Measurements from ENCODE around the gene PLXNA3. TPM values are rescaled to one million over a fixed set of nuclear protein-coding genes. Genes with fewer than 3 reads are reported as not detected.
A peak's percentile ranks its signal among the peaks of the same experiment; 100 is the strongest.

The PLXNA3 gene
- total RNA-seq, 1 donor from 2014 or later, result 108 TPM

DNA sequence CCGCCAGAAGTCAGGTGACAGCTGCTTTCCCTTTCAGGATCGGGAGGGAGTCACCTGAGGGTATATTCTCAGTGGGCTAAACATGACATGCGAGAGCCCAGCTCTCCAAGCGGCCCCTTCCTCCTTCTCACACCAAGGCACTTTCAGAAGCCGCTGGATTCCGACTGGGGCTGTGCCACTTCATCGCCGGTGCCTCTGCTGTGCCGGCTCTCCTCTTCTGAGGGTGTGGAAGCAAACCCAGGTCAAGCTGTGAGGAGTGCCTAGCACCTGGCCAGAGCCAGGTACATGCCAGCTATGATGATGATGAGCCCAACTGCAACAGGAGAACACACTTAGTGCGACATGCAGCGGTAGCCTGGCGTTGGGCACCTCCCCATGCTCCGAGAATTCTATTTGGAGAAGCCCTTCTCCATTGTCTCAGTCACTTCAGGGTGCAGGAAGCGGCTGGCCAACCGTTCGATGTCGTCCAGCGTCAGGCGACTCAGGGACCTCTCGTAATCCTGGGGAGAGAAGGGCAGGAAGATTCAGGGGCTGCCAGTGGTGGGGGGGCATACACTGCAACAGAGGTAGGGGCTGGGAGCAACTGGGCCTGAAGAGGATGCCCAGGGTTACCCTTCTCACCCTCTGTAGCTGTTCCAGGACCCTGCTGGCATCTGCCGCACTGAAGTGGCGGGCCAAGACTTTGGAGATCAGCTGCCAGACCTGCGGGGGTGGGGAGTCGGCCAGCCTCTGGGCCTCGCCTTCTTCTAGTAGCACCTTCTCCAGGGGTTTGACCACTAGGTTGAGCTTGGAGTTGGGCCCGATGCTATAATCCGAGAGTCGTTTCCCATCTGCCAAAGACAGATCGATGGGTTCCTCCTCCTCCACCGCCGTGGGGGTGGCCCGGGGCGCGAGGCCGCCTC, 27.3 kb downstream of the PLXNA3 start:
- Mint-ChIP-seq H3K9me3 (ENCODE audit: unreplicated experiment) (no peaks in the 10 kb centered on the region), H3K27ac (ENCODE audit: unreplicated experiment) (no peak overlapping the region), H3K4me1 (ENCODE audit: unreplicated experiment) (peaks cover 10% of the 10 kb centered on the region), H3K27me3 (ENCODE audit: unreplicated experiment) (no peaks in the 10 kb centered on the region), H3K4me3 (ENCODE audit: unreplicated experiment) (peak overlapping the region; percentile 51), H3K36me3 (ENCODE audit: unreplicated experiment) (no peaks in the 10 kb centered on the region)
- DNase-seq (ENCODE audit: extremely low spot score, unreplicated experiment), result no peak
- TF ChIP-seq, protein P1, sequence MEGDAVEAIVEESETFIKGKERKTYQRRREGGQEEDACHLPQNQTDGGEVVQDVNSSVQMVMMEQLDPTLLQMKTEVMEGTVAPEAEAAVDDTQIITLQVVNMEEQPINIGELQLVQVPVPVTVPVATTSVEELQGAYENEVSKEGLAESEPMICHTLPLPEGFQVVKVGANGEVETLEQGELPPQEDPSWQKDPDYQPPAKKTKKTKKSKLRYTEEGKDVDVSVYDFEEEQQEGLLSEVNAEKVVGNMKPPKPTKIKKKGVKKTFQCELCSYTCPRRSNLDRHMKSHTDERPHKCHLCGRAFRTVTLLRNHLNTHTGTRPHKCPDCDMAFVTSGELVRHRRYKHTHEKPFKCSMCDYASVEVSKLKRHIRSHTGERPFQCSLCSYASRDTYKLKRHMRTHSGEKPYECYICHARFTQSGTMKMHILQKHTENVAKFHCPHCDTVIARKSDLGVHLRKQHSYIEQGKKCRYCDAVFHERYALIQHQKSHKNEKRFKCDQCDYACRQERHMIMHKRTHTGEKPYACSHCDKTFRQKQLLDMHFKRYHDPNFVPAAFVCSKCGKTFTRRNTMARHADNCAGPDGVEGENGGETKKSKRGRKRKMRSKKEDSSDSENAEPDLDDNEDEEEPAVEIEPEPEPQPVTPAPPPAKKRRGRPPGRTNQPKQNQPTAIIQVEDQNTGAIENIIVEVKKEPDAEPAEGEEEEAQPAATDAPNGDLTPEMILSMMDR (IDR thresholded peaks at IDR 0.05), result no peak

DNA sequence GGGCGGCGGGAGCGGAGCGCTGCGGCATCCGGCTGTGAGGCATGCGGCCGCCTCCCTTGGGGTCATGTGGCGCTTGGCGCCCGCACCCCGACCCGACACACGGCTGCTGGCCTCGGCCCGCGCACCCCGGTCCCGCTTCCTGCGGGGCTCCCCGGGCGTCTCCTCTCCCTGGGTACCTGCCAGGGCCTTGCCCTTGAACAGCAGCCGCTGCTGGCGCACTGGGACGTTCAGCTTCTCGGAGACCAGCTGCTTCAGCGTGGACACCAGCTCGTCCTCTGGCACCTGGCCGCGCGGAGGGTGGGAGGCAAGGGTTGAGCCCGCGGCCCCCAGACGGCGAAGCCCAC, 27.9 kb downstream of the PLXNA3 start:
- peak; percentile 83 for DNase-seq (ENCODE audit: extremely low spot score, unreplicated experiment)
- TF ChIP-seq, protein P1 (IDR thresholded peaks at IDR 0.05), result no peak
- no peaks in the 10 kb centered on the region for H3K36me3 Mint-ChIP-seq (ENCODE audit: unreplicated experiment)
- H3K4me1 Mint-ChIP-seq (ENCODE audit: unreplicated experiment), result peaks cover 14% of the 10 kb centered on the region
- H3K9me3 Mint-ChIP-seq (ENCODE audit: unreplicated experiment), result no peaks in the 10 kb centered on the region
- no peaks in the 10 kb centered on the region for H3K27me3 Mint-ChIP-seq (ENCODE audit: unreplicated experiment)
- H3K4me3 Mint-ChIP-seq (ENCODE audit: unreplicated experiment), result peak overlapping the region; percentile 35
- H3K27ac Mint-ChIP-seq (ENCODE audit: unreplicated experiment), result no peak overlapping the region

DNA sequence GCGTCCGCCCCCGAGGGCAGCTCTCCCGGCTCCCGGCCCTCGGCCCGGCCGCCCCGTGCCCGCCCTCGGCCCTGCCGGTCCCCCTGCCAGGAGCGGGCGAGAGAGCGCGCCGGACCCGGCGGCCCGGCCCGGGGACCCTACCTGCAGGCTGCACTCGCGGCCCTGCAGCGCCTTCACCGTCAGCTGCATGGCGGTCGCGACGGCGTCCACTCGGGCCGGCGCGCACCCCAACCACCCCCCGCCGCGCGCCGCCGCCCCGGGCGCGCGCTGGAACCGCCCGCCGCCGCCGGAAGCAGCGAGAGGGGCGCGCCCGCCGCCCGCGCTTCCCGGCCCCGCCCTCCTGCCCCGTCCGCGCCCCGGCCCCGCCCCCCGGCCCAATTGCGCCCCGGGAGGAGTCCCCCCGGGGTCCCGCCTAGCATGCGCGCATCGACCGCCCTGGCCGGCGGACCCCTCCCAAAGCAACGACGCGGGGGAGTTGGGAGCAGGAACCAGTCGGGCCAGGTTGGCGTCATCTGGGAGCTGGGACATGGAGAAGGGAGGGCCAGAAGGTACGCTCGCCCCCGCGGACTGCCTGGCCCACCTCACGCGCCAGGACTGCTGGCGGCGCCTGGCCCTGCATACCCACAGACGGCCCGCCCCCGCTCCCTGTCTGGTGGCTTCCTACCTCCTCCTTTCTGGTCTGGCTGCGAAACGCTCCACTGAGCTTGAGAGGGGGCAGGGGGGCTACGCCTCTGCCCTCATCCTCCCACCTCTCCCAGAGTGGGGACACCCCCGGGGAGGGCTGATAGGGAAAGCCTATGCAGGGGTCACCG, 28.5 kb downstream of the PLXNA3 start, which contains the start of gene UBL4A:
Gene UBL4A (minus strand): TSS at position 220 of the 812 bp plus-strand sequence. CDS start 31 bp downstream, at position 189.
- Mint-ChIP-seq H3K27ac (ENCODE audit: unreplicated experiment) (peak within 1 kb of the TSS; percentile 47), H3K9me3 (ENCODE audit: unreplicated experiment) (no peaks in the 10 kb centered on the region)

DNA sequence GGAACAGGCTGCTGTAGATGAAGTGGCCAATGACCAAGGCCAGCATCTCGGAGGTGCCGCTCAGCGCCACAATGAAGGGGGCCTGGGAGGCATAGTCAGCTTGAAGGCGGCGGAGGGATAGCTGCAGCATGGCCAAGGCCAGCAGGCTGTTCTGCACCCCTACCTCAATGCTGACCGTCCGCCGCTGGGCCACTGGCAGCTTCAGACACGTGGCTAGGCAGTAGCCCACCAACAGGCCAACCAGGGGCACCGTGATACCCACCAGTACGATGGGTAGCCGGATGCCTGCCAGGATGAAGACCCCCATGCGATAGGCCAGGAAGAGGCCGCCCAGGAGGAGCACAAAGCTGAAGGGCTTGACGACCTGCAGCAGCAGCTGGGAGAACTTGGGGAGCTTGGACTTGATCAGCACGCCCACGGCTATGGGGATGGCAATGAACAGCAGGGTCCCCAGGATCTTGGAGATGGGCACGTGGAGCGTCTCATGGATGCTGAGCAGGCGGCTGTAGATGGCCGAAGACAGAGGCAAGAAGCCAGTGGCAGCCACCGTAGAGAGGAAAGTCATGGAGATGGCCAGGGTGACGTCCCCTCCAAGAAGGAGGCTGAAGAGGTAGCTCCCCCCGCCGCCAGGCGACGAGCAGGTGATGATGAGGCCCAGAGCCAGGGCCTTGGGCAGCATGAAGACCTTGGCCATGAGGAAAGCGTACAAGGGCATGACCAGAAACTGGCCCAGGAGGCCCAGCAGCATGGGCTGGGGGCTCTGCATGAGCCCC, 29.6 kb downstream of the PLXNA3 start:
- TF ChIP-seq, protein P1 (IDR thresholded peaks at IDR 0.05), result no peak
- no peaks in the 10 kb centered on the region for H3K27me3 Mint-ChIP-seq (ENCODE audit: unreplicated experiment)
- peak overlapping the region; percentile 22 for H3K4me3 Mint-ChIP-seq (ENCODE audit: unreplicated experiment)
- no peaks in the 10 kb centered on the region for H3K36me3 Mint-ChIP-seq (ENCODE audit: unreplicated experiment)
- DNase-seq (ENCODE audit: extremely low spot score, unreplicated experiment), result no peak
- no peak overlapping the region for H3K27ac Mint-ChIP-seq (ENCODE audit: unreplicated experiment)
- H3K4me1 Mint-ChIP-seq (ENCODE audit: unreplicated experiment), result peaks cover 17% of the 10 kb centered on the region
- no peaks in the 10 kb centered on the region for H3K9me3 Mint-ChIP-seq (ENCODE audit: unreplicated experiment)

More for the DNA sequence above, 28.5 kb downstream of the PLXNA3 start, which contains the start of gene UBL4A:
- H3K4me3 Mint-ChIP-seq (ENCODE audit: unreplicated experiment), result peak within 1 kb of the TSS; percentile 72
- TF ChIP-seq, protein P1 (IDR thresholded peaks at IDR 0.05), result no peak
- peaks cover 17% of the 10 kb centered on the region for H3K4me1 Mint-ChIP-seq (ENCODE audit: unreplicated experiment)
- peak; percentile 86 for DNase-seq (ENCODE audit: extremely low spot score, unreplicated experiment)
- no peaks in the 10 kb centered on the region for H3K36me3 Mint-ChIP-seq (ENCODE audit: unreplicated experiment)
- H3K27me3 Mint-ChIP-seq (ENCODE audit: unreplicated experiment), result no peaks in the 10 kb centered on the region

Measured in osteocyte (in vitro differentiated cells).